HK-2 (cell line): ENCODE data around the gene SLC25A51.

Experiments
- DNase-seq: peaks from one replicate; pipeline ENCODE4 v3.0.0-alpha.2; 2018; ENCODE audit not compliant: unreplicated experiment

SLC25A51 gene

GRCh38 chr9:37936965-37937364 lies 33.0 kb upstream of the SLC25A51 start:
- no peak for DNase-seq

- DNase-seq: no peak
These were observed 32.4 kb upstream of the SLC25A51 start for GRCh38 chr9:37936376-37936775.

DNA sequence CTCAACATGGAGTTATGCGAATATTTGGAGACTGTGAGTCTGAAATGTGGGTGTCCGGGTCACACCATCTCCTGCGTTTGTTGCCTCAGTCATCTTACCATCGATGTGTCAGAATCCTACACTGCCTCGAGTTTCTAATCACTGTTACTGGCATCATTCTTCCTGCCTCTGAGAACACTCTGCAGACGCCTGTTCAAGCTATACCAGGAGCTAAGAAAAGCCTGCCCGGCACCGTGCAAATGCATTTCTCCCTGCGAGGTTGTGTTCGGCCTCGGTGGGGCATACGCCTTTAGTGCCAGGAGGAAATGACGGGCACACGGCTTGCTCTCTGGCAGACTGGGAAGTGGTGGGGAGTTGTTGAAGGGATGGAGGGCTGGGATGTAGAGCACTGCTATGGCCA lies 31.2 kb upstream of the SLC25A51 start:
- no peak for DNase-seq

DNA sequence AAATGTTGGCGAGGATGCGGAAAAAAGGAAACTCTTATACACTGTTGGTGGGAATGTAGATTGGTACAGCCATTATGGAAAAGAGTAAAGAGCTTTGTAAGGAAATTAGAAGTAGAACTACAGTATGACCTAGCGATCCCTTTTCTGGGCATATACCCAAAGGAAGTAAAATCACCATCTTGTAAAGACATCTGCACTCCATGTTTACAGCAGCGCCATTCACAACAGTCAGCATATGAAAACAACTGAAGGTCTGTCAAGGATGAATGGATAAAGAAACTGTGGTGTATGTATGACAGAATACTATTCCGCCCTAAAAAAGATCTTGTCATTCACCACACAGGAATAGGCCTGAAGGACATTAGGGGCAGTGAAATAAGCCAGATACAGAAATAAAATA lies 27.7 kb upstream of the SLC25A51 start:
- no peak for DNase-seq

- DNase-seq: peak; percentile 36
These were observed 25.5 kb upstream of the SLC25A51 start for GRCh38 chr9:37929441-37929895.

GRCh38 chr9:37928552-37929430 lies 24.9 kb upstream of the SLC25A51 start:
- DNase-seq: no peak

GRCh38 chr9:37927601-37928551 lies 23.9 kb upstream of the SLC25A51 start:
- DNase-seq: no peak

DNA sequence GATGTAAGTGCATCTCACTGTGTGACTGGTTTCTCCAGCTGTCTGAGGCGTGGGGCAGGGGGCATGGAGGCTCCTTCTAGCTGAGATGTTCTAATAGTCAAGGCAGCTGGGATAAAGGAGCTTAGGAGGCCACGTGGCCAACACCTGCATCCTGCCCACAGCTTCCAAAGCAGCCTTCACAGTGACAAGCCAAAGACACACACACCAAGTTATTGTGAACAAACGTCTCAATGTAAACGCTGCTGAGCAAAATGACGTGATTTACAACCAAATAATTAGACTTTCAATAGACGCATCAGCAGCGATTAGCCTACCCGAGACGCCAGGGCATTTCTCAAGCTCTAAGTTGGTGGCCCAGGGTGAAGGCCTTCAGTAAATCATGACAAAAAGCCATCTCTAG lies 23.2 kb upstream of the SLC25A51 start:
- no peak for DNase-seq

GRCh38 chr9:37926737-37927118 lies 22.8 kb upstream of the SLC25A51 start:
- no peak for DNase-seq

DNA sequence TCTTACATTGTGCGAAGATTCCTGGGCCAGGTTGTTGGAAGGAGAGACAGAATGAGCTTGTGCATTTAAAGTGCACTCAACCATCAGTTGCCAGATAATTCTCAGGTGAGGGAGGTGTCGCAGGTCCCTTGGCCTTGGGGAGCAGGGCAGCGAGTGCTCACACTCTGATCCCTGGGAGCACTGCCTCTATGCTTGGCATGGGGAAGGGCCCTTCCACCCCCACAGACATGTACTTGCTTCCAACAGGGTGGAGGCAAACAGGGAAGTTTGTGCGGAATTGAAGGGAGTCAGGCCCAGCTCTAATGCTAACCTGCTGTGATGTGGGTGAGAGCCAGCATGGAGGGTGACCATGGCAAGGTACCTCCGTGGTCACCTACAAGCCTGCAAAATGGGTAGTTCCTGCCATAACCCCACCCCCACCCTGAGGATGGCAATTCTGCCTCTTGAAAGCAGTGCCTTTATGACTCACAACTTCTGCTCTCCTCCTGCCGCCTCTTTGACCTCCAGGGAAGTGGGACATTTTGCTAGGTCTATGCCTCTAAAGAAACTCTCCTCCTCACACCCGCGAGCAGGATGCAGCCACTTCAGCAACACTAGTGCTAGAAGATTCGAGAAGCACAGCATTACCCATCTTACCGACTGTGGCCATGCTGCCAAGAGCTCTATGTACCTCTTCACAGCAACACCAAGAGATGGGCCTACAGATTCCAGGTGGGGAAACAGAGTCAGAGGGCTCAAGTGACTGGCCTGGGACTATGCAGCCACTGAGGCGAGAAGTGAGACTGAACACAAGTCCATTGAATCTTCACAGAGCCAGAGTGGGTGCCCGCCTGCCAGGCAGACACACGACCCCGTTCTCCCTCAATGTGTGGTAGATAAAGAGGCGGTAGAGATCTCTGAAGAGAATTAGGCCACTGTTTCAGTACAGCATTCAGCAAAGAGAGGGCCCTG lies 22.1 kb upstream of the SLC25A51 start:
- no peak for DNase-seq

- no peak for DNase-seq
These were observed 21.1 kb upstream of the SLC25A51 start for GRCh38 chr9:37925006-37925405.

- DNase-seq: no peak
These were observed 20.6 kb upstream of the SLC25A51 start for GRCh38 chr9:37924538-37924937.

DNA sequence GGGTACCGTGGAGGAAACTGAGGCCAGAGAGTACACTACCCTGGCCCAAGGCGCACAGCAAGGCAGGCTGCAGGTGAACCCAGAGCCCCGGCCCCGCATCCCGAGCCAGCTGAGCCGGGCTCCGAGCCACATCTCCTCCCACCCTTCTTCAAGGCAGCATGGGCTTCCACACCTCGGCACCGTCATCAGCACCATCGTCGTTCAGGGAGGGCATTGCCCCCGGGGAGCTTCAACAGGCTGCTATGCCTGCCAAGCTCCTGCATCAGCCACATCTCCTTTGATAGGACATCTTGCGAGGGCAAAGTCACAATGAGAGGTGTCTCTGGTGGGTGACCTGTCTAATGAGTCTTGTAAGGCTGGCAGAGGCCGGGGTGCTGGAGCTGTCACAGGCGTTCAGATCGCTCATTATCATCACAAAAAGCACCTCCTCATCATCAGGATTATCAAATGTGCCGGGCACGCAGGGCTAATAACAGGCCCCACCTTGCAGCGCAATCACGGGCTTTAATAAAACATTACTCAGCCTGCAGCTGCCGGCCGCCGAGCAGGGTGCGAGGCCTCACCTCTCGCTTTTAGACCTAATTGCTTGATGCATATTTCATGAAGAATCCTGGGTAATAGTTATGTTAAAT lies 20.0 kb upstream of the SLC25A51 start:
- no peak for DNase-seq

- no peak for DNase-seq
These were observed 19.3 kb upstream of the SLC25A51 start for GRCh38 chr9:37923118-37923795.

GRCh38 chr9:37922363-37923117 lies 18.6 kb upstream of the SLC25A51 start:
- no peak for DNase-seq

DNA sequence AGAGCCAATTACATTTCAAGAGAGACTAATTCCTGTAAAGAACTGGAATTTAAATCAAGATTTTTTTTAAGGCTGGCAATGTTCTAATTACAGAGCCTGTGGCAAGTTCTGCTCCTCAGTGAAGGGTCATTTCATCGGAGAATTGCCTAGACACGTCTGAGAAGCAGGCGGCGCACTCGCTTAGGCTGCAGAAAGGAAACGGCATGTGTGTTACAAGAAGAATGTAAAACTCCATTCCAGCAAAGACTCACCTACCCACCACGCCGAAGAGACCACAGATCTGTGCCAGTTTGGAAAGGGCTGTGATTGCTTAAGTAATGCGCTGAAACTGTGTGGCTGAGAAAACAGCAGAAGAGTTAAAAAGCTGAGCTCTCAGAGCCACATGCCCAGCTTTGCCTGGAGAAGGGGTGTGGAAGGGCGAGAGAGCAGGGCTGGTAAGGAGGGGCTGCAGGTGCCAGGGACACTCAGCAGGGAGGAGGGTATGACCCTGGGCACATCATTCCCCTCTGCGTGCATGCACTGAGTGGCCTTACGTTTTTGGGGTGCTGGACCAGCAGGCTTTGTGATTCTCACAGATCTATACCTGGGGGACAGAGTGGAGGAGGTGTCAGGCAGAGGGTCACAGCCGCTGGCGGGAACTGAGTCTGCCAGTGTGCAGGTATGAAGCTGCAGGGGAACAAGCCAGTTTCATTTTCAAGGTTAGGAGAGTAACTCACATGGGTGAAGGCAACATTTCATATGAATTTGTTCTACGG lies 17.8 kb upstream of the SLC25A51 start:
- no peak for DNase-seq

DNA sequence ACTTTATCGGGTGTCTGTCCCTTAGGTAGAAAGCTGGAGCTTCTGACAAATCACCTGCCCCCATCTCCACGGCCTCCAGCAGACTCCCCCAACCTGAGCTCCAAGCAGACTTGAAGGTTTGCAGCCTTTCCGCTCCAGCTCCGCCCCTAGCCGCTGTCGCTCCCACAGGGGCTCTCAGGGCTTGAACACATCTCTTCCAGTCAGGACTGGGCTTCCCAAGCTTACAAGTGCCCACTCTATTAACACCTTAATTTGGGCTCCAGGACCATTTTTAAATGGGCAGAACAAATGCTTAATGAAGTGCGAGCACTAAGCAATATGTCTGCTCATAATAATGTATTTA lies 17.2 kb upstream of the SLC25A51 start:
- no peak for DNase-seq

DNA sequence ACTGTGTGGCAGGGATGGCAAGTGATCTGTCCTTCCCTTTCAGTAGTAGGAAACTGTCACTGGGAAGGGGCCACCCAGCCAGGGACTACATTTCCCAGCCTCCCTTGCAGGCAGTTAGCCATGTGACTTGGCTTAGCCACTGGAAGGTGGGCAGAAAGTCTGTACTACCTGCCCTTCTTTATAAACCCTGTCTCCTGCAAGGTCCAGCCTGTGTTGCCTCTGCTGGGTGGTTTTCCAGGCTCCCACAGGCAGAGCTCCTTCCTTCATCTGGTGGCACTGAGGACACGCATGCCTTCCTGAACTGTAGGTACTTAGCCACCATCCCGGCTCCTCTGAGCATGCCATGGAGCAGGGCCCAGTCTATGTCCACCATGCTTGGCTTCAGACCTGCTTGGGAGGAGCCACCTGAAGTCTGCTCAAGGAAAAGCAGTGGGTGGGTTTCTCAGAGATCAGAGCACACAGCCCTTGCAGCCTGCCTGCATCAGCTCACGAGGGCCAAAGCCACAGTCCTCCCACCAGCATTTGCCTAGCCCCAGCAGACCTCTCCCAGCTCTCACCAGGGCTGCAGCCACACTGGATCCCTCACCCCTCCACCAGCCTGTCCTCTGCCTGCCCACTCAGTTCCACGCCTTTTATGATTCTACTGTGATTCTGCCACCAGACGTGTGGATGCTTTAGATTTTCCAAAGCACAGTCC lies 16.7 kb upstream of the SLC25A51 start:
- no peak for DNase-seq
